Measurements from ENCODE around the gene RPL34.

DNA sequence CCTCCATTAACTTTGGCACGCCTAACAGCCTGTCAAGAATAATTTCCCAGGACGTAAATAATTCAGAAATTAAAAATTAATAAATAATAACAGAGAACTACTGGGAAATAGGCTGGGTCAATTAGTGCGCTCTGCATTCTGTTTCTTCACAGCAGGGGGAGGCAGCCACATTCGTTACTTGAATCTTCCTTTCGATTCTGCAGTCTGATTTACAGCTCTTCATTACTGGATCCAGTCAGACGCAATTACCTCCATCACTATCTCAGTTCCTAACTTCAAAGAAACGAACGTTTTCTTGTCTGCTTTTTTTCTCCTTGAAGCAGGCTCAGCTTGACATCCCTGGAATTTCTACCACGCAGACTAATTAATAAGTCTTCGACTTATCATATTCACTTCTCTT, 9.0 kb upstream of the RPL34 start:
- TF ChIP-seq, protein P1, sequence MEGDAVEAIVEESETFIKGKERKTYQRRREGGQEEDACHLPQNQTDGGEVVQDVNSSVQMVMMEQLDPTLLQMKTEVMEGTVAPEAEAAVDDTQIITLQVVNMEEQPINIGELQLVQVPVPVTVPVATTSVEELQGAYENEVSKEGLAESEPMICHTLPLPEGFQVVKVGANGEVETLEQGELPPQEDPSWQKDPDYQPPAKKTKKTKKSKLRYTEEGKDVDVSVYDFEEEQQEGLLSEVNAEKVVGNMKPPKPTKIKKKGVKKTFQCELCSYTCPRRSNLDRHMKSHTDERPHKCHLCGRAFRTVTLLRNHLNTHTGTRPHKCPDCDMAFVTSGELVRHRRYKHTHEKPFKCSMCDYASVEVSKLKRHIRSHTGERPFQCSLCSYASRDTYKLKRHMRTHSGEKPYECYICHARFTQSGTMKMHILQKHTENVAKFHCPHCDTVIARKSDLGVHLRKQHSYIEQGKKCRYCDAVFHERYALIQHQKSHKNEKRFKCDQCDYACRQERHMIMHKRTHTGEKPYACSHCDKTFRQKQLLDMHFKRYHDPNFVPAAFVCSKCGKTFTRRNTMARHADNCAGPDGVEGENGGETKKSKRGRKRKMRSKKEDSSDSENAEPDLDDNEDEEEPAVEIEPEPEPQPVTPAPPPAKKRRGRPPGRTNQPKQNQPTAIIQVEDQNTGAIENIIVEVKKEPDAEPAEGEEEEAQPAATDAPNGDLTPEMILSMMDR (conservative IDR thresholded peaks at IDR 0.05) = no peak
- no peak for TF ChIP-seq ZFX (IDR thresholded peaks at IDR 0.05)

Data from C4-2B (cell line).